ENCODE results near the gene MUSTN1. TPM values are rescaled to one million over a fixed set of nuclear protein-coding genes. Genes with fewer than 3 reads are reported as not detected.

MUSTN1 gene
- total RNA-seq, 2 experiments from 2014 or later: not detected

DNA sequence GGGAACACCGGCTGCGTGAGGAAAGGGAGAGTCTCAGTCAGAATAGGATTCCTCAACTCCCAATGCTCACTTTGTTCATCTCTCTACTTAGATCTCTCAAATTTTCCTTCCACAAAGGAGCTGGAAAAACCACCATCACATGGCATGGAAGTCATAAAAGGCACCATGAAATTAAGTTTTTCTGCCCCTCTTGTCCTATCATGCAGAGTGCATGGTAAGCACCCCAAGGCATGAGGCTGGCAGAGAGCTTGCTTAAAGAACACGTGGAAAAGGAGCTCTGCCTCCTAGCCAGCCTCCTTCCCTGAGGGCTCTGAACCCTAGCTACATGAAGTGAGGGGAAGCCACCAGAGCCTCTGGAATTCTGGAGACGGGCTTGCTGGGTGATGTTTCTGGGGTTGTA, 44.8 kb upstream of the MUSTN1 start:
- ChIA-PET CTCF (interaction anchor here (1.2 to 2.1 kb wide), 4 partner anchors 10 to 59 kb away, joined by 3 to 10 read pairs (median 5); no protein-coding TSS in a partner anchor), POLR2A (interaction anchor here (1.1 kb wide), 1 partner anchor 13 kb away, joined by 3 read pairs; no protein-coding TSS in a partner anchor)
- ATAC-seq: no peak
- intact Hi-C loops (cut with micrococcal nuclease): no loop called here
- Mint-ChIP-seq H3K9me3 (no peaks in the 10 kb centered on the region), H3K27me3 (no peaks in the 10 kb centered on the region), H3K4me3 (no peak overlapping the region), H3K27ac (no peak overlapping the region), H3K4me1 (ENCODE audit: low read depth) (peaks cover 26% of the 10 kb centered on the region), H3K36me3 (ENCODE audit: low read depth) (peaks cover 5% of the 10 kb centered on the region)
- DNase-seq: no peak
- TF ChIP-seq, protein P1, sequence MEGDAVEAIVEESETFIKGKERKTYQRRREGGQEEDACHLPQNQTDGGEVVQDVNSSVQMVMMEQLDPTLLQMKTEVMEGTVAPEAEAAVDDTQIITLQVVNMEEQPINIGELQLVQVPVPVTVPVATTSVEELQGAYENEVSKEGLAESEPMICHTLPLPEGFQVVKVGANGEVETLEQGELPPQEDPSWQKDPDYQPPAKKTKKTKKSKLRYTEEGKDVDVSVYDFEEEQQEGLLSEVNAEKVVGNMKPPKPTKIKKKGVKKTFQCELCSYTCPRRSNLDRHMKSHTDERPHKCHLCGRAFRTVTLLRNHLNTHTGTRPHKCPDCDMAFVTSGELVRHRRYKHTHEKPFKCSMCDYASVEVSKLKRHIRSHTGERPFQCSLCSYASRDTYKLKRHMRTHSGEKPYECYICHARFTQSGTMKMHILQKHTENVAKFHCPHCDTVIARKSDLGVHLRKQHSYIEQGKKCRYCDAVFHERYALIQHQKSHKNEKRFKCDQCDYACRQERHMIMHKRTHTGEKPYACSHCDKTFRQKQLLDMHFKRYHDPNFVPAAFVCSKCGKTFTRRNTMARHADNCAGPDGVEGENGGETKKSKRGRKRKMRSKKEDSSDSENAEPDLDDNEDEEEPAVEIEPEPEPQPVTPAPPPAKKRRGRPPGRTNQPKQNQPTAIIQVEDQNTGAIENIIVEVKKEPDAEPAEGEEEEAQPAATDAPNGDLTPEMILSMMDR (IDR thresholded peaks at IDR 0.05): no peak

DNA sequence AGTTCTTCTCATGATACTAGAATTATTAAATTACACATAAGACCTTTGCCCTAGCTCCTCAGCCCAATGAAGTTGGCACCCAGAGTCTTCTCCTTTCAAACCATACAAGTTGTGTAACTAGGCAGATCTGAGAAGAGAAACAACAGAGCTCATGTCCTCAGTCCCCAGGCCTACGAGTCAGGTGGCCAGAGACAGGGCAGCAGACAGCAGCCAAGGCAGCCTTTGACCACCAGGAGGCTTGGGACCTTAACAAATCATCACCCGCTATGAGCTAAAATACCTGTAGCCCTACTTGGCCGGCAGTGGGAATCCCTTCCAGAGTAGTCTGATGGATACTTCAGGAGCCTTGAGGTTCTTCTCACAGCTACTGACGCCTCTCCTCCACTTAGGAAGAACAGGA, 44.3 kb upstream of the MUSTN1 start:
- intact Hi-C loops (cut with micrococcal nuclease): no loop called here
- Mint-ChIP-seq H3K9me3 (no peaks in the 10 kb centered on the region), H3K27me3 (no peaks in the 10 kb centered on the region), H3K36me3 (ENCODE audit: low read depth) (peaks cover 2% of the 10 kb centered on the region), H3K27ac (no peak overlapping the region), H3K4me1 (ENCODE audit: low read depth) (peaks cover 31% of the 10 kb centered on the region), H3K4me3 (no peak overlapping the region)
- CTCF ChIA-PET: interaction anchor here (1.2 to 2.1 kb wide), 4 partner anchors 10 to 58 kb away, joined by 3 to 10 read pairs (median 5); no protein-coding TSS in a partner anchor
- DNase-seq (no peak), ATAC-seq (no peak)
- POLR2A ChIA-PET: interaction anchor here (1.1 kb wide), 1 partner anchor 14 kb away, joined by 3 read pairs; no protein-coding TSS in a partner anchor
- TF ChIP-seq, protein P1 (IDR thresholded peaks at IDR 0.05): no peak

DNA sequence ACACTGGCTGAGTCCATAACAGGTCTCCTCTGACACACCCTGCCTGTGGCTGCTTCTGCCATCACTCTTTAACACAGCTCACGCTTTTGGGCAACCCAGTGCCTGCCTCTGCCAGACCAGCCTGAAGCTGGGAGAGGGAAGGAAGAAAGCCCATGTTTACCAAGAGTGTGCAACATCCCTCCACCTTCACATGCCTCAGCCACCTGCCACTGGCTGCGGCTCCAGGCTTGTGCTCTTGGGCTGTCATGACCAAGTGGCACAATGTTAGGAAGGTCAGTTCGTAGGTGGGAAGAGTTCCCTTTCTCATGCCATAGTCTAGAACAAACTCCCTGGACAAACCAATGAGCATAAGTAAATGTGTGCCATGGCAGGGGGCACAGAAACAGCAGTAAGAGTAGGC, 42.3 kb upstream of the MUSTN1 start:
- H3K36me3 Mint-ChIP-seq (ENCODE audit: low read depth): peaks cover 2% of the 10 kb centered on the region
- TF ChIP-seq, protein P1 (IDR thresholded peaks at IDR 0.05): no peak
- no peak overlapping the region for H3K4me3 Mint-ChIP-seq
- H3K9me3 Mint-ChIP-seq: no peaks in the 10 kb centered on the region
- H3K4me1 Mint-ChIP-seq (ENCODE audit: low read depth): peaks cover 41% of the 10 kb centered on the region
- ChIA-PET CTCF (no interaction called here), POLR2A (no interaction called here)
- ATAC-seq: no peak
- no peaks in the 10 kb centered on the region for H3K27me3 Mint-ChIP-seq
- DNase-seq: no peak
- intact Hi-C loops (cut with micrococcal nuclease): no loop called here
- H3K27ac Mint-ChIP-seq: no peak overlapping the region

DNA sequence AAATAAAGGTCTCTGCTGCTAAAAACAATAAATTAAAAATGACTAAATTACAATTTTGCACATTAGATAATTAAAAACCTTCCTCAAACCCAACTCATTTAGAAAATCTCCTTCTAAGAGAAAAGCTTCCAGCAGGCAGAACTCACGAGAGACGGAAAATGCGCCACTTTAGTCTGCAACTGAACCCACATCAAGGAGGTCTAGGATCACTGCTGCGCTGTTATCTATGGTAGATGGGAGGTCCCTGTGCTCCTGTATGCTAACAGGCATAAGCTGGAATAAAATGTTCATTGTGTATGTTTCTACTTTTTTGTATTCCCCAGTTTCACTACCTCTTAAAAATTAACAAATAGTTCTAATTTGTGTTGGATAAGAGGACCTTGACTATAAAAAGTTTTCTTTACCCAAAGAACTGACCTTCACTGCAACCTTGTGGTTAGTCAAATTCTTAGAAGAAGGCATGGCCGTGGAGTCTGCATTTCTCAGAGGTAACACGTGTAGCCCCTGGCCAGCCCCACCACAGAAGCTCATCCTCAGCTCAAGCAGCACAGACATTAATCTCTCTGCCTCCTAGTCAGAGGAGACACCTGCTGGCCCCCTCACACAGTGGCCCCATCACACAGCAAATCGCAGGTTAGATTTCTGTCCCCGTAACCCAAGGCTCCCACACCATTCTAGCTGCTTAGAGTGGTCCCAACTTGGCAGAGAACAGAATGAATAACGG, 40.2 kb upstream of the MUSTN1 start:
- POLR2A ChIA-PET: interaction anchor here (1.3 to 2.0 kb wide), 2 partner anchors 18 to 22 kb away, joined by 3 to 10 read pairs; partner anchors contain the start of gene STIMATE
- H3K9me3 Mint-ChIP-seq: no peaks in the 10 kb centered on the region
- H3K36me3 Mint-ChIP-seq (ENCODE audit: low read depth): peaks cover 2% of the 10 kb centered on the region
- peak; percentile 79 for ATAC-seq
- CTCF ChIA-PET: interaction anchor here (1.0 to 1.4 kb wide), 5 partner anchors 17 to 239 kb away, joined by 3 to 4 read pairs (median 3); no protein-coding TSS in a partner anchor
- intact Hi-C loops (cut with micrococcal nuclease): no loop called here
- no peaks in the 10 kb centered on the region for H3K27me3 Mint-ChIP-seq
- H3K4me3 Mint-ChIP-seq: peak overlapping the region; percentile 3
- H3K4me1 Mint-ChIP-seq (ENCODE audit: low read depth): peaks cover 41% of the 10 kb centered on the region
- peak; percentile 48 for DNase-seq
- TF ChIP-seq, protein P1 (IDR thresholded peaks at IDR 0.05): no peak
- H3K27ac Mint-ChIP-seq: peak overlapping the region; percentile 59

DNA sequence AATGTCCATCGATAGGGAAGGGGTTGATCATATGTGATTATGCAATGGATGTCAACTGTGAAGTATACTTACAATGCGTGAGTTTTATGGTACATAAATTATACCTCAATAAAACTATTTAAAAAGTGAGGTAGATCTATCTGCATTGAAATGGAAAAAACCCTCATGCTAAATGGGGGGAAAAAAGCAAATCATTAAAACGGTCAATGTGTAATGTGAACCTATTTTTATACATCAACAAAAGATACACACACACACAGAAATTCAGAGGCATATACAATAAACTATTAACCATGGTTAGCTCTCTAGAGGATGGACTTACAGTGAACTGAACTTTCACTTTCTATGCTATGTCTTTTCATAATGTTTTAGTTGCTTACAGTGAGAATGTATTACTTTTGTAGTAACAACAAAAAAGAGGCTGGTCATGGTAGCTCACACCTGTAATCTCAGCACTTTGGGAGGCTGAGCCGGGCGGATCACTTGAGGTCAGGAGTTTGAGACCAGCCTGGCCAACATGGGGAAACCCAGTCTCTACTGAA, 39.4 kb upstream of the MUSTN1 start:
- Mint-ChIP-seq H3K36me3 (ENCODE audit: low read depth) (peaks cover 2% of the 10 kb centered on the region), H3K9me3 (no peaks in the 10 kb centered on the region), H3K4me1 (ENCODE audit: low read depth) (peaks cover 41% of the 10 kb centered on the region), H3K4me3 (no peak overlapping the region), H3K27me3 (no peaks in the 10 kb centered on the region), H3K27ac (no peak overlapping the region)
- DNase-seq: no peak
- intact Hi-C loops (cut with micrococcal nuclease): no loop called here
- TF ChIP-seq, protein P1 (IDR thresholded peaks at IDR 0.05): no peak
- CTCF ChIA-PET: interaction anchor here (1.0 to 1.4 kb wide), 4 partner anchors 16 to 61 kb away, joined by 3 to 4 read pairs (median 3); no protein-coding TSS in a partner anchor
- ATAC-seq: no peak
- POLR2A ChIA-PET: interaction anchor here (2.0 kb wide), 1 partner anchor 19 kb away, joined by 10 read pairs; no protein-coding TSS in a partner anchor
